HEK293 (cell line): ENCODE measurements around the gene ZGPAT.

Source experiments
- EGR2 ChIP-seq: fragments of 450-650 bp; formaldehyde crosslinking; IDR thresholded peaks from 2 replicates; pipeline ENCODE4 v1.5.1; 2016; ENCODE audit warnings: low read depth, missing biosample characterization, missing genetic modification characterization
- GFI1B ChIP-seq: fragments of 450-650 bp; formaldehyde crosslinking; IDR thresholded peaks from 2 replicates; pipeline ENCODE4 v1.5.1; 2016; ENCODE audit warnings: missing biosample characterization, missing genetic modification characterization
- IKZF3 ChIP-seq: fragments of 450-650 bp; IDR thresholded peaks from 2 replicates; pipeline ENCODE4 v1.5.0; 2018; ENCODE audit warnings: missing biosample characterization, mild to moderate bottlenecking, missing genetic modification characterization, moderate library complexity
- KLF10 ChIP-seq: fragments of 450-650 bp; IDR thresholded peaks from 2 replicates; pipeline ENCODE4 v1.5.1; 2018; ENCODE audit warnings: missing biosample characterization, mild to moderate bottlenecking, missing genetic modification characterization
- OSR2 ChIP-seq: fragments of 450-650 bp; formaldehyde crosslinking; IDR thresholded peaks from 2 replicates; pipeline ENCODE4 v1.5.1; 2016; ENCODE audit warnings: missing biosample characterization, missing genetic modification characterization
- OVOL3 ChIP-seq: fragments of 450-650 bp; formaldehyde crosslinking; IDR thresholded peaks from 2 replicates; pipeline ENCODE4 v1.5.1; 2016; ENCODE audit warnings: missing biosample characterization, missing genetic modification characterization
- REPIN1 ChIP-seq: fragments of 450-650 bp; formaldehyde crosslinking; IDR thresholded peaks from 2 replicates; pipeline ENCODE4 v1.5.1; 2017; ENCODE audit warnings: missing biosample characterization, missing genetic modification characterization, low read depth
- SCRT1 ChIP-seq: fragments of 450-650 bp; formaldehyde crosslinking; IDR thresholded peaks from 2 replicates; pipeline ENCODE4 v1.5.1; 2016; ENCODE audit warnings: missing biosample characterization, missing genetic modification characterization, borderline replicate concordance
- ZNF19 ChIP-seq: fragments of 450-650 bp; formaldehyde crosslinking; IDR thresholded peaks from 2 replicates; pipeline ENCODE4; 2016; ENCODE audit warnings: missing biosample characterization, missing genetic modification characterization, low read depth
- ZNF202 ChIP-seq: fragments of 450-650 bp; formaldehyde crosslinking; IDR thresholded peaks from 2 replicates; pipeline ENCODE4 v1.5.1; 2016; ENCODE audit warnings: missing biosample characterization, missing genetic modification characterization, borderline replicate concordance
- ZNF266 ChIP-seq: fragments of 450-650 bp; formaldehyde crosslinking; IDR thresholded peaks from 2 replicates; pipeline ENCODE4 v1.5.1; 2016; ENCODE audit warnings: missing biosample characterization, missing genetic modification characterization, low read depth
- ZNF302 ChIP-seq: fragments of 450-650 bp; formaldehyde crosslinking; IDR thresholded peaks from 2 replicates; pipeline ENCODE4 v1.5.1; 2016; ENCODE audit warnings: missing biosample characterization, missing genetic modification characterization, low read depth
- ZNF341 ChIP-seq: fragments of 450-650 bp; formaldehyde crosslinking; IDR thresholded peaks from 2 replicates; pipeline ENCODE4; 2016; ENCODE audit warnings: low read depth, missing biosample characterization, missing genetic modification characterization
- ZNF423 ChIP-seq: fragments of 450-650 bp; formaldehyde crosslinking; IDR thresholded peaks from 2 replicates; pipeline ENCODE4 v1.5.1; 2016; ENCODE audit warnings: missing biosample characterization, missing genetic modification characterization
- ZNF555 ChIP-seq: fragments of 450-650 bp; formaldehyde crosslinking; conservative IDR thresholded peaks from 2 replicates; pipeline ENCODE4 v1.5.1; 2017; ENCODE audit warnings: missing biosample characterization, mild to moderate bottlenecking, missing genetic modification characterization, inconsistent platforms
- ZNF571 ChIP-seq: fragments of 450-650 bp; formaldehyde crosslinking; IDR thresholded peaks from 2 replicates; pipeline ENCODE4 v1.5.0; 2017; ENCODE audit warnings: missing biosample characterization, missing genetic modification characterization
- ZNF776 ChIP-seq: fragments of 450-650 bp; formaldehyde crosslinking; IDR thresholded peaks from 2 replicates; pipeline ENCODE4 v1.5.0; 2017; ENCODE audit warnings: missing biosample characterization, missing genetic modification characterization, borderline replicate concordance
- TF ChIP-seq, protein P1 (sequence below): fragments of 450-650 bp; formaldehyde crosslinking; IDR thresholded peaks from 2 replicates; pipeline ENCODE4 v1.5.1; 2016; ENCODE audit warnings: missing biosample characterization, missing genetic modification characterization
- TF ChIP-seq, protein P2 (sequence below): fragments of 450-650 bp; formaldehyde crosslinking; IDR thresholded peaks from 2 replicates; pipeline ENCODE4 v1.5.0; 2017; ENCODE audit warnings: missing biosample characterization, missing genetic modification characterization, borderline replicate concordance
- TF ChIP-seq, protein P3 (sequence below): fragments of 450-650 bp; formaldehyde crosslinking; IDR thresholded peaks from 2 replicates; pipeline ENCODE4 v1.5.1; 2016; ENCODE audit warnings: missing biosample characterization, missing genetic modification characterization
- TF ChIP-seq, protein P4 (sequence below): fragments of 450-650 bp; formaldehyde crosslinking; IDR thresholded peaks from 2 replicates; pipeline ENCODE4 v1.5.1; 2016; ENCODE audit warnings: missing biosample characterization, missing genetic modification characterization
- TF ChIP-seq, protein P5 (sequence below): fragments of 450-650 bp; formaldehyde crosslinking; IDR thresholded peaks from 2 replicates; pipeline ENCODE4 v1.5.1; 2016; ENCODE audit warnings: missing biosample characterization, missing genetic modification characterization, borderline replicate concordance
- TF ChIP-seq, protein P6 (sequence below): fragments of 450-650 bp; formaldehyde crosslinking; IDR thresholded peaks from 2 replicates; pipeline ENCODE4 v1.5.1; 2016; ENCODE audit warnings: missing biosample characterization, missing genetic modification characterization, borderline replicate concordance
- TF ChIP-seq, protein P7 (sequence below): fragments of 450-650 bp; formaldehyde crosslinking; IDR thresholded peaks from 2 replicates; pipeline ENCODE4 v1.5.1; 2016; ENCODE audit warnings: missing biosample characterization, missing genetic modification characterization

ZGPAT gene

DNA sequence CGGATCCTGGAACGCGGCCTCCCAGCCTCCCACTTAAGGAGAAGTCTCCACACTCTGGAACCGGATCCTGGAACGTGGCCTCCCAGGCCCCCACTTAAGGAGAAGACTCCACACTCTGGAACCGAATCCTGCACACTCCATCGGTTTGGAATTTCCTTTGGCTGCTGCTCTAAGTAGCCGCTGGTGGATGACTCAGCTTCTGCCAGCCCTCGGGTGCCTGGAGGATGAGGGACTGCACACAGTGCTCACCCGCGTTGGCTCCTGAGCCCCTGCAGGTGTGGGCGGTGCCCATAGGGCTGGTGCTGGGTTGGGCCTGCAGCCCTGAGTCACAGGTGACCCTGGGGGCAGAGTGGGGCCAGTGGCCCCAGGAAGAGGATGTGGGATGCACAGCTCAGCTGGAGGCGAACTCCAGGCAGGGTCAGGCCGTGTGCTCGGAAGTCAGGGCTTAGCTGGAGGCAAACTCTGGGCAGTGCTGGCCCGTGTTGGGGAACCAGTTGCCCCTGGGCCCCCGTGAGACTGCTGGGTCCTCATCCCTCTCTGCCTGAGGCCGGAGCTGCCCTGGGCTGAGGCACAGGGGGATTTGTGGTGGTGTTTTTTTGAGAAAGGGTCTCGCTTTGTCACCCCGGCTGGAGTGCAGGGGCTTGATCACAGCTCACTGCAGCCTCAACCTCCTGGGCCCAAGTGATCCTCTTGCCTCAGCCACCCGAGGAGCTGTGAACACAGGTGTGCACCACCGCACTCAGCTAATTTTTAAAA, 25.3 kb upstream of the ZGPAT start (continued):
- TF ChIP-seq, protein P1, sequence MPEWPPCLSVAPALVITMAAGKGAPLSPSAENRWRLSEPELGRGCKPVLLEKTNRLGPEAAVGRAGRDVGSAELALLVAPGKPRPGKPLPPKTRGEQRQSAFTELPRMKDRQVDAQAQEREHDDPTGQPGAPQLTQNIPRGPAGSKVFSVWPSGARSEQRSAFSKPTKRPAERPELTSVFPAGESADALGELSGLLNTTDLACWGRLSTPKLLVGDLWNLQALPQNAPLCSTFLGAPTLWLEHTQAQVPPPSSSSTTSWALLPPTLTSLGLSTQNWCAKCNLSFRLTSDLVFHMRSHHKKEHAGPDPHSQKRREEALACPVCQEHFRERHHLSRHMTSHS = no peak
- no peak for TF ChIP-seq ZNF423 (tag by site-specific recombination)
- TF ChIP-seq, protein P2, sequence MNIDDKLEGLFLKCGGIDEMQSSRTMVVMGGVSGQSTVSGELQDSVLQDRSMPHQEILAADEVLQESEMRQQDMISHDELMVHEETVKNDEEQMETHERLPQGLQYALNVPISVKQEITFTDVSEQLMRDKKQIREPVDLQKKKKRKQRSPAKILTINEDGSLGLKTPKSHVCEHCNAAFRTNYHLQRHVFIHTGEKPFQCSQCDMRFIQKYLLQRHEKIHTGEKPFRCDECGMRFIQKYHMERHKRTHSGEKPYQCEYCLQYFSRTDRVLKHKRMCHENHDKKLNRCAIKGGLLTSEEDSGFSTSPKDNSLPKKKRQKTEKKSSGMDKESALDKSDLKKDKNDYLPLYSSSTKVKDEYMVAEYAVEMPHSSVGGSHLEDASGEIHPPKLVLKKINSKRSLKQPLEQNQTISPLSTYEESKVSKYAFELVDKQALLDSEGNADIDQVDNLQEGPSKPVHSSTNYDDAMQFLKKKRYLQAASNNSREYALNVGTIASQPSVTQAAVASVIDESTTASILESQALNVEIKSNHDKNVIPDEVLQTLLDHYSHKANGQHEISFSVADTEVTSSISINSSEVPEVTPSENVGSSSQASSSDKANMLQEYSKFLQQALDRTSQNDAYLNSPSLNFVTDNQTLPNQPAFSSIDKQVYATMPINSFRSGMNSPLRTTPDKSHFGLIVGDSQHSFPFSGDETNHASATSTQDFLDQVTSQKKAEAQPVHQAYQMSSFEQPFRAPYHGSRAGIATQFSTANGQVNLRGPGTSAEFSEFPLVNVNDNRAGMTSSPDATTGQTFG (tag by site-specific recombination) = no peak
- TF ChIP-seq ZNF202 = no peak
- TF ChIP-seq GFI1B (tag by site-specific recombination) = no peak
- no peak for TF ChIP-seq ZNF302
- no peak for TF ChIP-seq SCRT1 (tag by site-specific recombination)
- no peak for TF ChIP-seq ZNF555 (tag by site-specific recombination)
- no peak for TF ChIP-seq ZNF776 (tag by site-specific recombination)
- TF ChIP-seq OVOL3 (tag by site-specific recombination) = no peak
- TF ChIP-seq, protein P3, sequence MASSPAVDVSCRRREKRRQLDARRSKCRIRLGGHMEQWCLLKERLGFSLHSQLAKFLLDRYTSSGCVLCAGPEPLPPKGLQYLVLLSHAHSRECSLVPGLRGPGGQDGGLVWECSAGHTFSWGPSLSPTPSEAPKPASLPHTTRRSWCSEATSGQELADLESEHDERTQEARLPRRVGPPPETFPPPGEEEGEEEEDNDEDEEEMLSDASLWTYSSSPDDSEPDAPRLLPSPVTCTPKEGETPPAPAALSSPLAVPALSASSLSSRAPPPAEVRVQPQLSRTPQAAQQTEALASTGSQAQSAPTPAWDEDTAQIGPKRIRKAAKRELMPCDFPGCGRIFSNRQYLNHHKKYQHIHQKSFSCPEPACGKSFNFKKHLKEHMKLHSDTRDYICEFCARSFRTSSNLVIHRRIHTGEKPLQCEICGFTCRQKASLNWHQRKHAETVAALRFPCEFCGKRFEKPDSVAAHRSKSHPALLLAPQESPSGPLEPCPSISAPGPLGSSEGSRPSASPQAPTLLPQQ (tag by site-specific recombination) = no peak
- TF ChIP-seq, protein P4, sequence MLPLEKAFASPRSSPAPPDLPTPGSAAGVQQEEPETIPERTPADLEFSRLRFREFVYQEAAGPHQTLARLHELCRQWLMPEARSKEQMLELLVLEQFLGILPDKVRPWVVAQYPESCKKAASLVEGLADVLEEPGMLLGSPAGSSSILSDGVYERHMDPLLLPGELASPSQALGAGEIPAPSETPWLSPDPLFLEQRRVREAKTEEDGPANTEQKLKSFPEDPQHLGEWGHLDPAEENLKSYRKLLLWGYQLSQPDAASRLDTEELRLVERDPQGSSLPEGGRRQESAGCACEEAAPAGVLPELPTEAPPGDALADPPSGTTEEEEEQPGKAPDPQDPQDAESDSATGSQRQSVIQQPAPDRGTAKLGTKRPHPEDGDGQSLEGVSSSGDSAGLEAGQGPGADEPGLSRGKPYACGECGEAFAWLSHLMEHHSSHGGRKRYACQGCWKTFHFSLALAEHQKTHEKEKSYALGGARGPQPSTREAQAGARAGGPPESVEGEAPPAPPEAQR = no peak
- peak; percentile 45; the same call in 1 of the 2 replicates for TF ChIP-seq KLF10 (tag by site-specific recombination)
- peak; percentile 92 for TF ChIP-seq EGR2 (tag by site-specific recombination)
- no peak for TF ChIP-seq ZNF341
- peak; percentile 35; the same call in 1 of the 2 replicates for TF ChIP-seq OSR2 (tag by site-specific recombination)
- TF ChIP-seq, protein P5, sequence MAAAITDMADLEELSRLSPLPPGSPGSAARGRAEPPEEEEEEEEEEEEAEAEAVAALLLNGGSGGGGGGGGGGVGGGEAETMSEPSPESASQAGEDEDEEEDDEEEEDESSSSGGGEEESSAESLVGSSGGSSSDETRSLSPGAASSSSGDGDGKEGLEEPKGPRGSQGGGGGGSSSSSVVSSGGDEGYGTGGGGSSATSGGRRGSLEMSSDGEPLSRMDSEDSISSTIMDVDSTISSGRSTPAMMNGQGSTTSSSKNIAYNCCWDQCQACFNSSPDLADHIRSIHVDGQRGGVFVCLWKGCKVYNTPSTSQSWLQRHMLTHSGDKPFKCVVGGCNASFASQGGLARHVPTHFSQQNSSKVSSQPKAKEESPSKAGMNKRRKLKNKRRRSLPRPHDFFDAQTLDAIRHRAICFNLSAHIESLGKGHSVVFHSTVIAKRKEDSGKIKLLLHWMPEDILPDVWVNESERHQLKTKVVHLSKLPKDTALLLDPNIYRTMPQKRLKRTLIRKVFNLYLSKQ (tag by site-specific recombination) = no peak
- TF ChIP-seq ZNF571 (tag by site-specific recombination) = no peak
- no peak for TF ChIP-seq ZNF266 (tag by site-specific recombination)
- TF ChIP-seq REPIN1 = no peak
- TF ChIP-seq, protein P6, sequence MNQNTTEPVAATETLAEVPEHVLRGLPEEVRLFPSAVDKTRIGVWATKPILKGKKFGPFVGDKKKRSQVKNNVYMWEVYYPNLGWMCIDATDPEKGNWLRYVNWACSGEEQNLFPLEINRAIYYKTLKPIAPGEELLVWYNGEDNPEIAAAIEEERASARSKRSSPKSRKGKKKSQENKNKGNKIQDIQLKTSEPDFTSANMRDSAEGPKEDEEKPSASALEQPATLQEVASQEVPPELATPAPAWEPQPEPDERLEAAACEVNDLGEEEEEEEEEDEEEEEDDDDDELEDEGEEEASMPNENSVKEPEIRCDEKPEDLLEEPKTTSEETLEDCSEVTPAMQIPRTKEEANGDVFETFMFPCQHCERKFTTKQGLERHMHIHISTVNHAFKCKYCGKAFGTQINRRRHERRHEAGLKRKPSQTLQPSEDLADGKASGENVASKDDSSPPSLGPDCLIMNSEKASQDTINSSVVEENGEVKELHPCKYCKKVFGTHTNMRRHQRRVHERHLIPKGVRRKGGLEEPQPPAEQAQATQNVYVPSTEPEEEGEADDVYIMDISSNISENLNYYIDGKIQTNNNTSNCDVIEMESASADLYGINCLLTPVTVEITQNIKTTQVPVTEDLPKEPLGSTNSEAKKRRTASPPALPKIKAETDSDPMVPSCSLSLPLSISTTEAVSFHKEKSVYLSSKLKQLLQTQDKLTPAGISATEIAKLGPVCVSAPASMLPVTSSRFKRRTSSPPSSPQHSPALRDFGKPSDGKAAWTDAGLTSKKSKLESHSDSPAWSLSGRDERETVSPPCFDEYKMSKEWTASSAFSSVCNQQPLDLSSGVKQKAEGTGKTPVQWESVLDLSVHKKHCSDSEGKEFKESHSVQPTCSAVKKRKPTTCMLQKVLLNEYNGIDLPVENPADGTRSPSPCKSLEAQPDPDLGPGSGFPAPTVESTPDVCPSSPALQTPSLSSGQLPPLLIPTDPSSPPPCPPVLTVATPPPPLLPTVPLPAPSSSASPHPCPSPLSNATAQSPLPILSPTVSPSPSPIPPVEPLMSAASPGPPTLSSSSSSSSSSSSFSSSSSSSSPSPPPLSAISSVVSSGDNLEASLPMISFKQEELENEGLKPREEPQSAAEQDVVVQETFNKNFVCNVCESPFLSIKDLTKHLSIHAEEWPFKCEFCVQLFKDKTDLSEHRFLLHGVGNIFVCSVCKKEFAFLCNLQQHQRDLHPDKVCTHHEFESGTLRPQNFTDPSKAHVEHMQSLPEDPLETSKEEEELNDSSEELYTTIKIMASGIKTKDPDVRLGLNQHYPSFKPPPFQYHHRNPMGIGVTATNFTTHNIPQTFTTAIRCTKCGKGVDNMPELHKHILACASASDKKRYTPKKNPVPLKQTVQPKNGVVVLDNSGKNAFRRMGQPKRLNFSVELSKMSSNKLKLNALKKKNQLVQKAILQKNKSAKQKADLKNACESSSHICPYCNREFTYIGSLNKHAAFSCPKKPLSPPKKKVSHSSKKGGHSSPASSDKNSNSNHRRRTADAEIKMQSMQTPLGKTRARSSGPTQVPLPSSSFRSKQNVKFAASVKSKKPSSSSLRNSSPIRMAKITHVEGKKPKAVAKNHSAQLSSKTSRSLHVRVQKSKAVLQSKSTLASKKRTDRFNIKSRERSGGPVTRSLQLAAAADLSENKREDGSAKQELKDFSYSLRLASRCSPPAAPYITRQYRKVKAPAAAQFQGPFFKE (tag by site-specific recombination) = no peak
- no peak for TF ChIP-seq IKZF3 (tag by site-specific recombination)
- TF ChIP-seq ZNF19 = no peak
- TF ChIP-seq, protein P7, sequence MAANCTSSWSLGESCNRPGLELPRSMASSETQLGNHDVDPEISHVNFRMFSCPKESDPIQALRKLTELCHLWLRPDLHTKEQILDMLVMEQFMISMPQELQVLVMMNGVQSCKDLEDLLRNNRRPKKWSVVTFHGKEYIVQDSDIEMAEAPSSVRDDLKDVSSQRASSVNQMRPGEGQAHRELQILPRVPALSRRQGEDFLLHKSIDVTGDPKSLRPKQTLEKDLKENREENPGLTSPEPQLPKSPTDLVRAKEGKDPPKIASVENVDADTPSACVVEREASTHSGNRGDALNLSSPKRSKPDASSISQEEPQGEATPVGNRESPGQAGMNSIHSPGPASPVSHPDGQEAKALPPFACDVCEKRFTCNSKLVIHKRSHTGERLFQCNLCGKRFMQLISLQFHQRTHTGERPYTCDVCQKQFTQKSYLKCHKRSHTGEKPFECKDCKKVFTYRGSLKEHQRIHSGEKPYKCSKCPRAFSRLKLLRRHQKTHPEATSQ (tag by site-specific recombination) = no peak
